ENCODE results near the gene SEC62.

SEC62 gene, protein sequence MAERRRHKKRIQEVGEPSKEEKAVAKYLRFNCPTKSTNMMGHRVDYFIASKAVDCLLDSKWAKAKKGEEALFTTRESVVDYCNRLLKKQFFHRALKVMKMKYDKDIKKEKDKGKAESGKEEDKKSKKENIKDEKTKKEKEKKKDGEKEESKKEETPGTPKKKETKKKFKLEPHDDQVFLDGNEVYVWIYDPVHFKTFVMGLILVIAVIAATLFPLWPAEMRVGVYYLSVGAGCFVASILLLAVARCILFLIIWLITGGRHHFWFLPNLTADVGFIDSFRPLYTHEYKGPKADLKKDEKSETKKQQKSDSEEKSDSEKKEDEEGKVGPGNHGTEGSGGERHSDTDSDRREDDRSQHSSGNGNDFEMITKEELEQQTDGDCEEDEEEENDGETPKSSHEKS

DNA sequence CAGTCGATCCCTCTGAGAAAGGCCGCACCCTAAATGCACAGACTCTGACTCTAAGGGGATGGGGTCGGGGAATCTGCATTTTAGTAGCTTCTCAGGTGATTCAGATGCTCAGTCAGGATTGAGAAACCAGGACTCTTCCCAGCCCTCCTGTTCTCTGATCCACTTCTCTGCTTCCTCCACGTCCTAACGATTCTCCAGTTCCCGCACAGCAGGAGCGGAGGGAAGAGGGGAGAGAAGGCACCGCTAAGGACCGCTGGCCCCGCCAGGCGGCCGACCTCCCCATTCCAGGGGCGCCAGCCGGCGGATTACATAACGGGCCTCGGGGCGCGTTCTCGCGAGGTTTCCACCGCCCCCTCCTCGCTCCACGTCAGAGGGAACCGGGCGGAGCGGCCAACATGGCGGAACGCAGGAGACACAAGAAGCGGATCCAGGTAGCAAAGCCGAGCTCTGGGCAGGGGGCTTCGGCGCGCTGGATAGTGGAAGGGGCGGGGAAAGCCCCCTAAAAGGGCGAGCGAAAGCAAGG lies at the start of gene SEC62:
SEC62 (plus strand) TSS at position 380 of the 523 bp plus-strand sequence; CDS start at position 396, 16 bp downstream.
- peak; percentile 93 for DNase-seq

DNA sequence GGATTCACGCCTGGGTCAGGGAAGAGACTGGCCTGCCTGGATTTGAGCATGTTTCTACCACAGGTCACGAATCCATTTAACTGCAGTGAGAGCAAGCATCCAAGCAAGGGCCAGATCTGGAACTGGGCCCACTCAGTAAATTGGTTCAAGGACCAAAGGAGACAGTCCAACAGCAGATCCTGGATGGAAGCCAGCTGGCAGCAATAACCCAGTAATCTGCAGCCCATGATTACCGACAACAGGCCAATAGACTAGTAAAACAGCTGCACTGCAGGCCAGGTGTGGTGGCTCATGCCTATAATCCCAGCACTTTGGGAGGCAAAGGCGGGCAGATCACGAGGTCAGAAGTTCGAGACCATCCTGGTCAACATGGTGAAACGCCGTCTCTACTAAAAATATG lies 43.4 kb upstream of the SEC62 start:
- no peak for DNase-seq

DNA sequence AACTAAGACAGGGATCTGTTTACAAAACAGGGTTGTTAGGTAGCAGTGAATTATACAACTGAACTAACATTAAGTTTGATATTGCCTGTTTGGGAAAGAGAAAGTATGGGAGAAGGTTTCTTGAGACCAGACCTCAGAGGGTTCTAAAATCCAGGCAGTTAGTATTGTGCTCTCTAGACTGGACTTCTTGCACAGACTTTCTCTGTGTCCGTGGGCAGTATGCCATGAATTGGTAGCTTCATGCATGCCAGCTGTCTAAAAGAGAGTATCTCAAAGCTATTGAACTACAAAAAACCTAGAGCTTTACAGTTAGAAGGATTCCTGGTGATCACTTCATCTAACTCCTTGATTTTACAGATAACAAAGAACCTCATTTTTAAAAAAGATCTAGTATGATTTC lies 42.8 kb upstream of the SEC62 start:
- no peak for DNase-seq

GRCh38 chr3:169929830-169930519 lies 36.6 kb upstream of the SEC62 start:
- no peak for DNase-seq

- no peak for DNase-seq
Measured at GRCh38 chr3:169930843-169931242, 35.8 kb upstream of the SEC62 start.

- no peak for DNase-seq
Measured at GRCh38 chr3:169931747-169932520, 34.7 kb upstream of the SEC62 start.

DNA sequence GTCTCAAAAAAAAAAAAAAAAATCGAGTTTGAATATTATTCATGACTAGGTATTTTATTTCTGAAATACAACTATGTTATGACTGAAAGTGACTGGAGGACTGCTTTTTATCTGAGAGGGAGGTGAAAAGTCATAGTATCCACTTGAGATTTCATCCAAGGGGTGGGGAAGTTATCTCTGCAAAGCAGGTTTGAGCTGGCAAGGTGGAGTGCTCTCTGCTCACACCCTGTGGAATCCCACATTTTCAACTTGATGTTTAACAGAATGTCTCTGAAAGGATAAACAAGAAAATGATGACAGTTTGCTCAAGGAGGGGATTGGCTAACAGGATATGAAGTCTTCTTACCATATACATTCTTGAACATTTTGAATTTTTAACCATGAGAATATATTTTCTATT lies 27.3 kb upstream of the SEC62 start:
- DNase-seq: no peak

DNA sequence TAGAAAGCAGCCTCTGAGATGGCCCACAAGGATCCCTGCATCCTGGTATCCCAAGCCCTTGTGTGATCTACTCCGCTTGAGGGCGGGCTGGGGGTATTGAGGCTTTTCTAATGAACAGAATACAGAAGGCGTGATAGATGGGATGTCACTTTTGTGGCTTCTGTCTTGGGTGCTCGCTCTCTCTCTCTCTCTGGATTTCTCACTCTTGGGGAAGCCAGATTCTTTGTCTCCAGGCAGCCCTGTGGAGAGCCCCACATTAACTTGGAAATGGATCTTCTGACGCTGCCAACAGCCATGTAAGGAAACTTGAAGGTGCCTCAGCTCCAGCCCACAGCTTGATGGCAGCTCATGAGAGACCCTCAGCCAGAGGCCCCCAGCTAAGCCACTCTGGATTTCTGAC lies 26.9 kb upstream of the SEC62 start:
- DNase-seq: no peak

DNA sequence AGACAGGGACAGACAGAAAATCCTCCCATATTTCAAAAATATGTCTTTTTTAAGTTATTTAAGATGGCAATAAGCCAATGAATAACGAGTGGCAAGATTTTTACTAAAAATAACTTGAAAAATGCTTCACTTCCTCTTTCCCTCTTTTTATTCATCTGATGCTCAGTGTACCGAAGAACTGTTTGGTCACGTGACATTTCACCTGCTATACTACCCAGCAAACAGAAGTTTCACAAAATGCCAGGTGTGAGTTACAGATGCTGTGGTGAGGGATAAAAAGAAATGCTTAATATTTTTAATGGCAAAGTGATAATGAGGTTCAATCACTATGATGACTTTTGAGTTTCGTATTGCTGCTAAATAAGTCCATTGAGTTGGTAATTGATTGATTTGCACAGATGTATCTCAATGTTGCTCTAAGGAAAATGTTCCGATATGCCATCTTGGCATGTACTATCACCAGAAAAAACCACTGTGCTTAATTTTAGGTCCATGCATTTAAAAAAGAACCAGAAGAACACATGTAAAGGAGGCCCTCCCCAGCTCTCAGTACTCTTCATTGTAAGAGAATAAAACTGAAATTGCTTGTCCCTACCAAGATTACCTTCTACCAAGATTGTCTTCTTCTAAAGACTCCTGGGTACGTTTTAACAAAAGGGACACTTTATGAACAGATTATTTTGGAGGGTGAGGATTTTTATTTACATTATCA lies 26.0 kb upstream of the SEC62 start:
- no peak for DNase-seq

DNA sequence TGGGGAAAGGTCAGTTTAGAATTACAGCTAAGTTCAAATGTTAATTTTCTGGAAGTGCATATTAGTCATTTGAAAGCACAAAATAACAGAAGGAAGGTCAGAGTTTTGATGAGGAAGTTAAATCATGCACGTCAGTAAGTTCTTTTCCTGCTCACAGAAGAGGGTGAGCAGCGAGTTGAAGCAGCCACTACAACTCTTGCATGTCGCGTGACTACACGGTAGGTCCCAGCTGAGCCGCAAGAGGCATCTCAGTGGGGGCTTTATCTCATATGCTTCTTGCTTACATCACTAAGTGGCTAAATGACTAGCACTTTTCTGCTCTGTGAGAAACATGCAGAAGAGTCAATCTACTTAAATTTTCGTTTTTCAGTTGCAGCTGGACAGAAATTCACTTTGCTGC lies 21.3 kb upstream of the SEC62 start:
- DNase-seq: peak; percentile 73

DNA sequence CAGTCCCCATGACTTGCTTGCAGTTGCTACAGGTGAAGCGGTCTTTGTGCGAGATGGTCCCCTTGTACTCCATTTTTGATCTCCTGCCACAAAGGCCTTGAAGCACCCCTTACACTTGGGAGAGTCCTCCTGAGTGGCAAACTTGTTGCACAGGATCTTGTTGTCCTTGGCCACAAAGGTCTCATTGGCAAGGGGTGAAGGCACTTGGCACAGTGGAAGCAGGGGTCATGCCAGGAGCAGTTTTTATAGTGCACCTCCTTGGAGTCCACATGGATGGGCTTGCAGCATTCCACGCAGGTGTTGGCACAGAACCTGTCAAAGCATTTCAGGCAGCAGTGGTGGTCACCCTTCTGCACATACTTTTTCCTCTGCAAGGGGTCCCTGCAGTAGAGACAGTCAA lies 20.3 kb upstream of the SEC62 start:
- DNase-seq: no peak

DNA sequence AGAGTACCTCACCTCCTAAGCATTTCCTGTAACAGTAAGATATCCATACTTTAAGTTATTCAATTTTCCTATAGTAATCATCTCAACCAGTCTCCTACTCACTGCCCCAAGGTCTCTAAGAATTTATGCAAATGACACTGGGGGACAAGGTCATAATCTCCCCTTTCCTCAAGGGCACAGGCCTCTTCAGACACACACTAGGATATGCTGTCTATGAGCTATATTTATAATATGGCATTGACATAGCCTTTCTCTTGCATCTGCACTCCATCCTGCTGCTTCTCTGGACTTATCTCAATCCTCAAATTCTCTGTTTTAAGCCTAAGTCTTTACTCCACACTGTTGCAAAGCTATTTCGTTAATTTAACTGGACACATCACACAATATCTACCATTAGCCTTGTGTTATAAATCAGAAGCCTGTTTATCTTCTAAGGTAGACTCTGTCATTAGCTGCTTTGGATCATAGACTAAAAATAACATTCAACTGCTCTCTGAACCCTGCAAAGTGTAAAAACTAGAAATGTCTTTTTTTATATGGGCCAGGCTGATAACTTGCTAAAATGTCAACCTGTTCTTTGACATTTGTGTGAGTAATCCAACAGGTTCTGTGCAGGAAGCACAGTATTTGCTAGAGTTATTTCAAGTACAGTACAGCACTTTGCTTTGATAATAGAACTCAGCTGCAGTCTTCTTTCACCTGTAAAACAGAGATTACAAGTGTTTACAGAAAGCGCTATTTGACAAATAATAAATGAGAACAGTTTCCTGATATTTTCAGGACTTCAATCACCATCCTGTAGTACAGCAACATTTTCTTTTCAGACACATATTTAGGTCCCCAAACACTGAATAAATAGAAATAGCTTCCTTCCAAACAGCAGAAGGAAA lies 17.8 kb upstream of the SEC62 start:
- no peak for DNase-seq

DNA sequence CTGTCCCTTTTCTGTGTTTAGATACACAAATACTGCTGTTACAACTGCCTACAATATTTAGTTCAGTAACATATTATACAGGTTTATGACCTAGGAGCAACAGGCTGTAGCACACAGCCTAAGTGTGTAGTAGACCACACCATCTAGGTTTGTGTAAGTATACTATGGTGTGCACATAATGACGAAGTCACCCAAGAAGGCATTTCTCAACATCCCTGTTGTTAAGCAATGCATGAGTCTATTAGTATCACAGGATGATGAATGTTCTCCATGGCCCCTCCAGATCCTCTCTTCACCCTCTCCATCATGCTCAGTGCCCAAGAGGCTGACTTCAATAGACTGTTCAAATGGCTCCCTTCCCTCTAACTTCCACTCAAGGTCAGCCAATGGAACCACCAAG lies 14.6 kb upstream of the SEC62 start:
- DNase-seq: no peak

DNA sequence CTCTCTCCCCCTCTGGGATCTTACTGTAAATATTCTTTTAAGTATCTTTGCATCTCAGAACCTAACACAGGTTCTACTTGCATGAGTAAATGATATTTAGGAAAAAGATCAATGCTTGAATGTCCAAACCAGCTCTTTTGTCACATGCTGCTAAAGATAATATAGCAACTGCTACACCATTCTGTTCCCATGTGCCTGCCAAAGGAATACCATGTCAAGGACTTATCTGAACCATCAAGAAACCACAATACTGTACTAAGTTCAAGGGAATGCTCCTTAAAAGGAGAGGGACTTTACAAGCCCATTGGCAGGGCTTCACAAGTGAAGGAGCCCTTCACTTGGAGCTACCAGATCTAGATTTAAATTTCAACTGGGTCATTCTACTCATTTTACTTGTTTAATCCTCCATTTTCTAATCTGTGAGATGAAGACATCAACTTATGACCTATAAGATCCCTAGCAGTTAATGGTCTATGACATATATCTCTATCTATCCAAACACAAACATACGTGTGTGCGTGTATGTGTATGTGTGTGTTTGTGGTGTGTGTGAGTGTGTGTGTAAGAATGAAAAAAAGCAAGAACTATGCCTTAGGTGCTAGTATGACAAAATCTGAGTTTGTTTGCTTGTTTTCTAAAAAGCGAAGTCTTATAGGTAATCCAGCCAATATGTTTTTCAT lies 13.0 kb upstream of the SEC62 start:
- no peak for DNase-seq

DNA sequence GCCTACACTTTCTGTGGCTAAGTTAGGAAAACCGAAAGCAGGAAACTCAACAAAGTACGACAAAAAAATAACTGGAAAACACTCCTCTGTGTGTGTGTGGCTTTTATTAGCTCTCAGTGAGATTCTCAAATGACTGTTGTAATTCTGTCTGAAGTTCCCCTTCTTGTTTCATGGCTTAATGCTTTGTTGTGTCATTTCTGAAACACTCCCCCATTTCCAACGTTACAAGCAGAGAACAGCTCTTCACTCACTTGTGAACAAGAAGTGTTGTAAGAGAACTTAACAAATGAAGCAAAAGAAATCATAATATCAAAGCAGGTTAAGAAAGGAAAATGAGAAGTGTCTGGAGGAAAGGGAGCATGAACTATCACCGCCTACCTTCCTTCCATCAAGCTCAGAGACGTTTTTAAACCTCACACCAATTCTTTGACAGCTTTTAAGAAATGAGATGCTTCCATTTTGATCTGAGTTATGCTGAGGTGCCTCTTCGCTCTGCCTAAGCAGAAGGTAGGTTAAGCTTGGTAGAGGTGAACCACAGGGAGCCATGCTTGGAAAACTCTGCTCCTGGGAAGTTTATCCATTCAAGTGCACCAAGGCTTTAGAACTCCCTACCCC lies 12.4 kb upstream of the SEC62 start:
- DNase-seq: no peak

GRCh38 chr3:169955406-169955805 lies 11.2 kb upstream of the SEC62 start:
- DNase-seq: no peak

DNA sequence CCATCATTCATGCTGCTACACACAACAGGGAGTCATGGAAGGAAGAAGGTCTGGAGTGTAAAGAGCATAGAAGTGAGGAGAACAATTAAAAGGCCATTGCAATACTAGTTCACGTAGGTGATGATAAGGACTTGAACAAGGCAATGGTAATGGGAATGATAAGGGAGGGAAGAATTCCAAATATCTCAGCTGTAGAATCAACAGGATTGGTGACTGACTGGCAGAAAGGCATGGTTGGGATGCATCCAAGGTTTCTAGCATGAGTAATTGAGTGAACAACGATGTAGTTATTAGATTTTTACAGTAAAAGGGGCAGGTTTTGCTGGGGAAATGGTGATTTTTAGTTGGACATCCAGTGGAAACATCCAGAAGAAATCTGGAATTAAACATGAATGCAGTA lies 2.4 kb upstream of the SEC62 start:
- no peak for DNase-seq

DNA sequence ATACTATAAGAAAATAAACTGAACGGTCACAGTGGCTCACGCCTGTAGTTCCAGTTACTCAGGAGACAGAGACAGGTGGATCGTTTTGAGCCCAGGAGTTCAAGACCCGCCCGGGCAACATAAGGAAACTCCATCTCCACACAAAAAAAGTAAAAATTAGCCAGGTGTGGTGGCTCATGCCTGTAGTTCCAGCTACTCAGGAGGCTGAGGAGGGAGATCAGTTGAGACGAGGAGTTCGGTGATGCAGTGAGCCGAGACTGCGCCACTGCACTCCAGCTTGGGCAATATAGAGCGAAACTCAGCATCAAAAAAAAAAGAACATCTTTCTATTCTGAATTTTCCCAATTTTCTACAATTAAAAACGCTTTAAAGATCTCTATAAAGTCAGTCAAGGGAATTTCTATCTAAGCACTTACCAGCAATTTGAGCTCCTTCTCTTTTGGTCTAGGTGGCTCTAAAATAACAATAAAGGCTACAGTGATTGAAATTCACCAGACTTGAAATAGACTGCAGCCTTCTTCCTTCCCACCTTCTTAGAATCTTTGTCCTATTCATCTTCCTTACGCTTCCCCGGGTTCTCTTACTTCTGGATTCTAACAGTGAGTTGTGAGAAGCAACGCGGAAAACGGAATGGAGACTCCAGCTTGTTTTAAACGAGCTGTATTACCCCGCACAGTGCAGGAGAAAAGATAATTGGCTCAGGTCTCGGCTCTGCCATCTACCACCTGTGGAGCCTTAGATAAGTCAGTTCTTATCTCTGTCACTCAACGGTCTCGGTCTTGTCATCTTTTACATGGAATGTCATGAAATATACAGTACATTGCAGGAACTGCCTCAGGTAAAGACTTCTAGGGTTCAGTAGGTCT lies 812 bp upstream of the SEC62 start:
- DNase-seq: no peak

Measured in stimulated activated CD4-positive, alpha-beta T cell treated with anti-CD3 and anti-CD28 coated beads, Interleukin-1b, Interleukin-23, amount 100 ng/mL, for 48 hours (primary cell).